Muscle of back (tissue), 11 donors: ENCODE results near the gene ZC3H7A. TPM values are rescaled to one million over a fixed set of nuclear protein-coding genes. Genes with fewer than 3 reads are reported as not detected.
"Not testable (repeated sequence)": the region's sequence is repeated elsewhere in the genome, so short reads cannot be mapped to it uniquely, and the experiment has no call there.

ENCODE experiments used
- DNase-seq, 3 donors: peaks; one replicate each; pipeline versions ENCODE4 v3.0.0 to v3.0.0-alpha.2; 2013
- polyA plus RNA-seq, 10 donors: library from polyadenylated mRNA; unstranded; fragments of 120-200 nt; gene quantifications; one replicate each; pipeline ENCODE4 v1.2.1, GENCODE V29; 2013; ENCODE audit not compliant: insufficient read length in 10 of 10

The ZC3H7A gene
- polyA plus RNA-seq, 10 donors, result 31.6 to 73.4 (median 46.3) TPM

GRCh38 chr16:11805556-11805955, 8.5 kb upstream of the ZC3H7A start:
- DNase-seq, result no peak

- DNase-seq, result no peak
Measured at GRCh38 chr16:11801481-11802021, 4.5 kb upstream of the ZC3H7A start.

- no peak for DNase-seq
Measured at GRCh38 chr16:11800382-11800718, 3.3 kb upstream of the ZC3H7A start.

- no peak for DNase-seq
Measured at GRCh38 chr16:11799509-11800381, 2.7 kb upstream of the ZC3H7A start.

GRCh38 chr16:11799017-11799381, 1.9 kb upstream of the ZC3H7A start:
- no peak for DNase-seq

- DNase-seq, result no peak
Measured at GRCh38 chr16:11797957-11798299, 870 bp upstream of the ZC3H7A start.

- peak in 2 of 3 donors; percentile 67 to 82 for DNase-seq
Measured at GRCh38 chr16:11796227-11797165, 562 bp downstream of the ZC3H7A start.

GRCh38 chr16:11795887-11796226, 1.2 kb downstream of the ZC3H7A start:
- DNase-seq, result no peak

GRCh38 chr16:11794996-11795886, 1.8 kb downstream of the ZC3H7A start:
- no peak for DNase-seq

- DNase-seq, result no peak
Measured at GRCh38 chr16:11794447-11794846, 2.6 kb downstream of the ZC3H7A start.

- no peak for DNase-seq
Measured at GRCh38 chr16:11793840-11794239, 3.2 kb downstream of the ZC3H7A start.

GRCh38 chr16:11792410-11793241, 4.4 kb downstream of the ZC3H7A start:
- no peak for DNase-seq

GRCh38 chr16:11791144-11791828, 5.8 kb downstream of the ZC3H7A start:
- DNase-seq, result no peak

- no peak for DNase-seq
Measured at GRCh38 chr16:11788914-11789313, 8.1 kb downstream of the ZC3H7A start.

GRCh38 chr16:11784980-11785599, 12.0 kb downstream of the ZC3H7A start:
- not testable (repeated sequence) for DNase-seq

GRCh38 chr16:11784381-11784780, 12.7 kb downstream of the ZC3H7A start:
- DNase-seq, result not testable (repeated sequence)

- DNase-seq, result no peak
Measured at GRCh38 chr16:11784038-11784369, 13.1 kb downstream of the ZC3H7A start.

GRCh38 chr16:11783319-11784037, 13.6 kb downstream of the ZC3H7A start:
- no peak for DNase-seq

- peak in 1 of 3 donors; percentile 53 for DNase-seq
Measured at GRCh38 chr16:11781773-11782172, 15.3 kb downstream of the ZC3H7A start.
